WTC11 (cell line): ENCODE data around the gene PTGS1.

Experiments
- ATF3 ChIP-seq: sonication (generic); formaldehyde crosslinking; conservative IDR thresholded peaks from 2 replicates; pipeline ENCODE4 v1.8.1; 2022; ENCODE audit warnings: mild to moderate bottlenecking, missing genetic modification reagents
- CTCF ChIP-seq: fragments of 200-600 bp; IDR thresholded peaks from 2 replicates; pipeline ENCODE4 v1.8.0; 2022; ENCODE audit warnings: antibody characterized with exemption
- ETV6 ChIP-seq: sonication (generic); formaldehyde crosslinking; IDR thresholded peaks from 2 replicates; pipeline ENCODE4 v1.8.1; 2022; ENCODE audit warnings: mild to moderate bottlenecking, missing genetic modification reagents
- FOXK1 ChIP-seq: sonication (generic); formaldehyde crosslinking; IDR thresholded peaks from 2 replicates; pipeline ENCODE4 v1.8.0; 2022; ENCODE audit warnings: mild to moderate bottlenecking, moderate library complexity, missing genetic modification reagents
- GTF2I ChIP-seq: fragments of 250-450 bp; sonication (Bioruptor Pico); conservative IDR thresholded peaks from 2 replicates; pipeline ENCODE4 v1.4.0; 2021; ENCODE audit warnings: mild to moderate bottlenecking
- HMGA2 ChIP-seq: fragments of 250-450 bp; sonication (Bioruptor Pico); IDR thresholded peaks from 2 replicates; pipeline ENCODE4 v1.4.0; 2021; ENCODE audit warnings: mild to moderate bottlenecking, moderate library complexity
- MAX ChIP-seq: sonication (generic); formaldehyde crosslinking; IDR thresholded peaks from 2 replicates; pipeline ENCODE4 v1.8.0; 2022; ENCODE audit warnings: mild to moderate bottlenecking, missing genetic modification reagents
- PRDM15 ChIP-seq: sonication (generic); formaldehyde crosslinking; IDR thresholded peaks from 2 replicates; pipeline ENCODE4 v1.8.0; 2022; ENCODE audit warnings: missing genetic modification reagents
- PREB ChIP-seq: sonication (generic); formaldehyde crosslinking; IDR thresholded peaks from 2 replicates; pipeline ENCODE4 v1.8.1; 2022; ENCODE audit warnings: mild to moderate bottlenecking, missing genetic modification reagents, moderate library complexity, borderline replicate concordance
- SP1 ChIP-seq: sonication (generic); formaldehyde crosslinking; conservative IDR thresholded peaks from 2 replicates; pipeline ENCODE4 v1.8.1; 2022; ENCODE audit warnings: missing genetic modification reagents
- TEAD1 ChIP-seq: sonication (generic); formaldehyde crosslinking; IDR thresholded peaks from 2 replicates; pipeline ENCODE4 v1.8.0; 2022; ENCODE audit warnings: mild to moderate bottlenecking, missing genetic modification reagents
- USF2 ChIP-seq: sonication (generic); formaldehyde crosslinking; IDR thresholded peaks from 2 replicates; pipeline ENCODE4 v1.8.1; 2023; ENCODE audit warnings: mild to moderate bottlenecking, missing genetic modification reagents, moderate library complexity
- TF ChIP-seq, protein P1 (sequence below): sonication (generic); formaldehyde crosslinking; IDR thresholded peaks from 2 replicates; pipeline ENCODE4 v1.8.1; 2022; ENCODE audit warnings: mild to moderate bottlenecking, moderate library complexity, missing genetic modification reagents
- TF ChIP-seq, protein P2 (sequence below): sonication (generic); formaldehyde crosslinking; IDR thresholded peaks from 2 replicates; pipeline ENCODE4 v1.8.0; 2022; ENCODE audit warnings: mild to moderate bottlenecking, missing genetic modification reagents

DNA sequence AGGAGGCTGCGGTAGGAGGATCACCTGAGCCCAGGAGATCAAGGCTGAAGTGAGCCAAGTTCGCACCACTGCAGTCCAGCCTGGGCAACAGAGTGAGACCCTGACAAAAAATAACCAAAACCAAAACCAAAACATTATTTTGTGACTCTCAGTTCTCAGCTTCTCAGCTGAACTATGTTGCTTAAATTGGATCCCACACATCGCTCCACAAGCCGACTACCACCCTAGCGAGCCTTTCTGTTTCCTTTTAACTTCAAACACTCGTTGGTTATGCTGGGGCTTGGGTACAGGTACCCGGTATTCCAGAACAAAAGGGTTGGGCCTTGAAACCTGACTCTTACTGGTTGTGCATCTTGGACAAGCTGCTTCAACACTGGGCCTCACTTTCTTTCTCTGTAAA is 3.8 kb upstream of the PTGS1 start:
- TF ChIP-seq USF2 (CRISPR knock-in tag), result no peak
- no peak for TF ChIP-seq CTCF
- TF ChIP-seq GTF2I (CRISPR knock-in tag), result no peak
- TF ChIP-seq ATF3 (CRISPR knock-in tag), result no peak
- no peak for TF ChIP-seq HMGA2 (CRISPR knock-in tag)
- TF ChIP-seq FOXK1 (CRISPR knock-in tag), result no peak
- no peak for TF ChIP-seq SP1
- TF ChIP-seq, protein P1, sequence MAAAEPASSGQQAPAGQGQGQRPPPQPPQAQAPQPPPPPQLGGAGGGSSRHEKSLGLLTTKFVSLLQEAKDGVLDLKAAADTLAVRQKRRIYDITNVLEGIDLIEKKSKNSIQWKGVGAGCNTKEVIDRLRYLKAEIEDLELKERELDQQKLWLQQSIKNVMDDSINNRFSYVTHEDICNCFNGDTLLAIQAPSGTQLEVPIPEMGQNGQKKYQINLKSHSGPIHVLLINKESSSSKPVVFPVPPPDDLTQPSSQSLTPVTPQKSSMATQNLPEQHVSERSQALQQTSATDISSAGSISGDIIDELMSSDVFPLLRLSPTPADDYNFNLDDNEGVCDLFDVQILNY (CRISPR knock-in tag), result no peak
- no peak for TF ChIP-seq MAX (CRISPR knock-in tag)
- no peak for TF ChIP-seq PRDM15 (CRISPR knock-in tag)
- TF ChIP-seq, protein P2, sequence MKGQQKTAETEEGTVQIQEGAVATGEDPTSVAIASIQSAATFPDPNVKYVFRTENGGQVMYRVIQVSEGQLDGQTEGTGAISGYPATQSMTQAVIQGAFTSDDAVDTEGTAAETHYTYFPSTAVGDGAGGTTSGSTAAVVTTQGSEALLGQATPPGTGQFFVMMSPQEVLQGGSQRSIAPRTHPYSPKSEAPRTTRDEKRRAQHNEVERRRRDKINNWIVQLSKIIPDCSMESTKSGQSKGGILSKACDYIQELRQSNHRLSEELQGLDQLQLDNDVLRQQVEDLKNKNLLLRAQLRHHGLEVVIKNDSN (CRISPR knock-in tag), result no peak
- no peak for TF ChIP-seq ETV6 (CRISPR knock-in tag)
- no peak for TF ChIP-seq PREB
- no peak for TF ChIP-seq TEAD1
